ENCODE data around the gene BCAR1. TPM values are rescaled to one million over a fixed set of nuclear protein-coding genes. Genes with fewer than 3 reads are reported as not detected.
"Not testable (repeated sequence)": the region's sequence is repeated elsewhere in the genome, so short reads cannot be mapped to it uniquely, and the experiment has no call there.

Gene BCAR1, protein sequence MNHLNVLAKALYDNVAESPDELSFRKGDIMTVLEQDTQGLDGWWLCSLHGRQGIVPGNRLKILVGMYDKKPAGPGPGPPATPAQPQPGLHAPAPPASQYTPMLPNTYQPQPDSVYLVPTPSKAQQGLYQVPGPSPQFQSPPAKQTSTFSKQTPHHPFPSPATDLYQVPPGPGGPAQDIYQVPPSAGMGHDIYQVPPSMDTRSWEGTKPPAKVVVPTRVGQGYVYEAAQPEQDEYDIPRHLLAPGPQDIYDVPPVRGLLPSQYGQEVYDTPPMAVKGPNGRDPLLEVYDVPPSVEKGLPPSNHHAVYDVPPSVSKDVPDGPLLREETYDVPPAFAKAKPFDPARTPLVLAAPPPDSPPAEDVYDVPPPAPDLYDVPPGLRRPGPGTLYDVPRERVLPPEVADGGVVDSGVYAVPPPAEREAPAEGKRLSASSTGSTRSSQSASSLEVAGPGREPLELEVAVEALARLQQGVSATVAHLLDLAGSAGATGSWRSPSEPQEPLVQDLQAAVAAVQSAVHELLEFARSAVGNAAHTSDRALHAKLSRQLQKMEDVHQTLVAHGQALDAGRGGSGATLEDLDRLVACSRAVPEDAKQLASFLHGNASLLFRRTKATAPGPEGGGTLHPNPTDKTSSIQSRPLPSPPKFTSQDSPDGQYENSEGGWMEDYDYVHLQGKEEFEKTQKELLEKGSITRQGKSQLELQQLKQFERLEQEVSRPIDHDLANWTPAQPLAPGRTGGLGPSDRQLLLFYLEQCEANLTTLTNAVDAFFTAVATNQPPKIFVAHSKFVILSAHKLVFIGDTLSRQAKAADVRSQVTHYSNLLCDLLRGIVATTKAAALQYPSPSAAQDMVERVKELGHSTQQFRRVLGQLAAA
- total RNA-seq, result 71.7 TPM

DNA sequence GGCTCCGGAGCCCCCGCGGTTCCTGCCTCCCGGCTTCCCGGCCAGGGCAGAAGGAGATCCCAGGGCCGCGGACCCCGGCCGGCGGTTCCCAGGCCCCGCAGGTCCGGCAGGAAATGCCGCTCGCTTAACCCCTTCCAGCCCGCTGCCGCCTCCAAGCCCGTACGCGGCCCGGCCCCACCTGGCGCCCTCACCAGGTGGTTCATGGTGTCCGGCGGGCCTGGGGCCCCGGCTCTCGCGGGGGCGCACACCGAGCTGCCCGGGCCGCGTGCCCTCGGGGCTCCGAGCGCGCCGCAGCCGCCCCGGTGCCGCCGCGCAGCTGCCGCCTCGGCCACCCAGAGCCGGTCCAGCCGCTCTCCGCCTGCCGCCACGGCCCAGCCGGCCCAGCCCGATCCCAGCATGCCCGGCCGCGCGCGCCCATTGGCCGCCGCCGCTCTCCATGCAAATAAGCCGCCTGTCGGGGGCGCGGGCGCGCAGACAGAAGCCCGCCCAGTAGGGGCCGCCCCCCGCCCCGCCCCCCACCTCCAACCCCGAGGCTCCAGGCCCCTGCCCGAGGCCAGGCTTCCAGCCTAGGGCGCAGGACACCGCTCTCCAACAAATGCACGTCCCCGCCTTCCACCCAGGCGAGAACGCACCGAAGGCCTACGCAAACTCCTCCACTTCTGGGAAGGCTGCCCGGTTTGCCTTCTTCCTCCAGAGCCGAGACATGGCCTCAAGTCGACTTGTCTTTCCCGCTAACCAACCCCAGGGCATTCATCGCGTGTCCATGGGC is at the start of gene BCAR1:
Gene BCAR1 (minus strand): TSS at position 345 of the 769 bp plus-strand sequence. CDS start 142 bp downstream, at position 203.
- ATAC-seq, result peak; percentile 82
- intact Hi-C loops (cut with DNase I), result no loop called here
- DNase-seq (ENCODE audit: low spot score), result peak; percentile 91

DNA sequence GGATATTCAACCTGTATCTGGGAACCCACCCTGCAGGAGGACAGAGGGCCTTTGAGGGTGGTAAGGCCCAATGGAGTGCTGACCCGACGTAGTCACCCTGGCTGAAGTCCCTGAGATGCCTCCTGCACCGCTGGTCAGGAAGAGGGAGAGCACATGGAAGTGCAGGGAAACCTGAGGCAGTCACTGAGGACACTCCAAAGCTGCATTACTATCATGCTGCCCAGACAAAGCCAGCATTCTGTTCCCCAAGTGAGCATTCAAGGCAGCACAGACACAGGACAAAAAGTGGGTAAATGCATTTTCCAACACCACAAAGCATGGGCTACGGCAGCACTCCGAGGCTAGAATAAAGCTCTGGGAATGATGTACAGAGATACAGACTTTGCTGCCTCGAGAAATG is 46.8 kb upstream of the BCAR1 start:
- ATAC-seq, result no peak
- intact Hi-C loops (cut with DNase I), result no loop called here
- peak; percentile 34 for DNase-seq (ENCODE audit: low spot score)

DNA sequence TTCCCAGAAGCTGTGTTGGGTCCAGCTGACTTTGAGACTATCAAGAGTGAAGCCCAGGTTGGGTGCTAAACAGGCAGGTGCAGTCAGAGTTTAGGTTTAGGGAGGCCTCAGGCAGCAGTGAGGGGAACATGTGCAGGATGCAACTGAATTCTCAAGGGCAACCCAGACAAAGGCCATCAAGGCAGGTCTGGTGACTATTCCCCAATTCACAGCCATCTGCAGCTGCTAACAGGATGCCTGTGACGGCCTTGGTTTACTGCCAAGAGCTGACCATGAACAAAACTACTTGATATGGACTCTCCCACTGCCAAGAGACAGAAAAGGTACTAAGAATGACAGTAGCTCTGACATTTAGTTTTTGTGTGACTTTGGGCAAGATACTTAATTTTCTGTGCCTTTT is 45.2 kb upstream of the BCAR1 start:
- intact Hi-C loops (cut with DNase I), result no loop called here
- DNase-seq (ENCODE audit: low spot score) (no peak), ATAC-seq (peak; percentile 52)

DNA sequence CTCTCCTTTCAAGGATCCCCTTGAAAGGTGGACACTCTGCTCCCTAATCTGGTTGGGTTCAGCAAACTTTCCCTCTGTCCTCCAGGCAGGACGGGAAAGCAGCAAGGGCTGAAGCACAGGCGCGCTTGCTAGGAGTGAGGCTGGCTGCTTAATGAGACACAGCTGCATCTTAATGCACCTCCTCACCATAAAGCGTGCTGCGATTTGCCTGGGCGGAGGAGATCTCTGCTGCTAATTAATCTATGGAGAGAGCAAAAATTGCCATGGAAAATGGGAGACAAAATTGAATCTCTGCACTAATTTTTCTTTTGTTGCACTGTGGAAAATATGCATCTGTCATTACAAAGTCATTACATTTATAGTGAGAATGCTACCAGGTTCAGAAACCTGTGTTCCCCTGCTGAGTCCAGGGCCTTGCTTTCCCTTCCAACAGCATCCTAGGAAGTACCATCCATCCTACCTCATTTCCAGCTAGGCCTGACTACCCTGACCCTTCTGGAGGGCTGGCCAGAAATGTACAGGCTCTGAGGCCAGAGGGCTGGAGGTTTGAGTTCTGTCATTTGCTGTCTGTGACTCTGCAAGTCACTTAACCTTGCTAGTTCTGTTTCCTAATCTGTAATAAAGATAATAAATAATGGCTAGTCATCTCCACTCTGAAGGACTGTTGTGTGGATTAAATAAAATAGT is 43.5 kb upstream of the BCAR1 start:
- ATAC-seq (no peak), DNase-seq (ENCODE audit: low spot score) (no peak)
- intact Hi-C loops (cut with DNase I), result no loop called here

DNA sequence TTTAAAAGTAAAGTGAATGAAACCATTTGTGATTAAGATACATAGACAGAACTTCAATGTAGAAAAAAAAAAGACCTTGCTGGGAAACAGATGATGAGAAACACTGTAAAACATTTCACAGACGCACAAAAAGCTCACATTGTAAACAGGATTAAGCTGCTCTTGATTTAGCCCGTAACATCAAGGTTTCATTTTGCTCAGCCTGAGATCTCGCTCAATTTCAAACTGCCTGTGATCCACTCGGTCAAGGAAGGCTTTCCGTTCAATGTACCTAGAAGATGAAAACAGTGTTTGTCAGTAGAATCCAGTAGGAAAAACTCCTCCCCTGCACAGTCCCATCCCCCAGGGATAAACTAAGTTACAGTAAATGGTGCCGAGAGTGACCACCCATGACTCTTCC is 42.3 kb upstream of the BCAR1 start:
- DNase-seq (ENCODE audit: low spot score), result no peak
- intact Hi-C loops (cut with DNase I), result no loop called here
- no peak for ATAC-seq

DNA sequence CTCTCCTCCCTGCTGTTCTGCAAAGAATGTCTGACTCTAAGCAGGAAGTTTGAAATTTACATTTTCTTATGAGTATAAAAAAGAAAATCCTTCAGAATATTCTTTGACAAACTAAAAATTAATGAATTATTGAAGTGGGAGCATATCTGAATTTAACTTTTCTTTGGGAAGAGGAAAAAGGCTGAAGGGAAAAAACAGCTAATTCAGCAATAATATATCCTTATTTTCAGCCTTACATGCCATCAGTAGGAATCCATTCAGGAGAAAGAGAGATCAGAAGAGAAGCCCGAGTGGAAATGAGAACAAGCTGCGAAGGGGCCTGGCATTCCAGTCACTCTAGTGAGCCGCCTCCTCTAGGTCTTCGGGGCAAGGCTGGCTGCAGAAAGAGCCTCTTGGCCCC is 41.7 kb upstream of the BCAR1 start:
- intact Hi-C loops (cut with DNase I), result no loop called here
- DNase-seq (ENCODE audit: low spot score) (no peak), ATAC-seq (no peak)

DNA sequence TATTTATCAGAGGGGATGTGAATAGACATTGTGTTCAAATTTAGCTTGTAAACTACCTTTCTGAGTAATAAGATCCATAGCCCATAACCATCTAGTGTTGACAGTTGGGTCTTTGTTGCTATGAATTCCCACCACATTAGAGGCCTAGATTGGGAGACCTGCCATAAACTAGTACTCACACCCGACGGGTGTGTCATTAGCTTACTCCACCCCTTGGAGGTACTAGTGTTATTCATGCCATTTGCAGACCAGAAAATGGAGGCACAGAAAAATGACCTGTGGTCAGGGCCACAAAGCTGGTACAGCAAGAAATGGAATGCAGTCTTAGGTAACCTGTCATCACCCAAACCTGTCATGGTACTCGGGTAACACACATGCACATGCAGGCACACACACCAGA is 41.3 kb upstream of the BCAR1 start:
- ATAC-seq (no peak), DNase-seq (ENCODE audit: low spot score) (no peak)
- intact Hi-C loops (cut with DNase I), result no loop called here

DNA sequence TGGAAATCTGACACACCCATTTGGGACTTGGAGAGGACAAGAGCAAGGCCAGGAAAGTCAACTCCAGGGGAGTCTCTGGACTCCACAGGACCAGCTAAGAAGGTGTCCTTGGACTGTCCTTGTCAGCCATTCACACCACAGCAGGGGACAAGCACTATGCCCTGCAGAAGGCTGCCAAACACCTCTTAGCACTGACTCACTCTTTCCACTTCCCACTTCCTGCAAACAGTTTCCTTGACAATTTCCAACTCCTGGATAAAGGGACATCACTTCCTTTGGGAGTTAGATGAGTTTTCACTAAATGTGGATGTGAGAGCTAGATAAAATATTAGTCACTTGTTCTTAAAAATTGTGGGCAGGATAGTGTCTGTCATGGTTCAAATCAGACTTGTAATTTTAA is 37.8 kb upstream of the BCAR1 start:
- ATAC-seq, result no peak

DNA sequence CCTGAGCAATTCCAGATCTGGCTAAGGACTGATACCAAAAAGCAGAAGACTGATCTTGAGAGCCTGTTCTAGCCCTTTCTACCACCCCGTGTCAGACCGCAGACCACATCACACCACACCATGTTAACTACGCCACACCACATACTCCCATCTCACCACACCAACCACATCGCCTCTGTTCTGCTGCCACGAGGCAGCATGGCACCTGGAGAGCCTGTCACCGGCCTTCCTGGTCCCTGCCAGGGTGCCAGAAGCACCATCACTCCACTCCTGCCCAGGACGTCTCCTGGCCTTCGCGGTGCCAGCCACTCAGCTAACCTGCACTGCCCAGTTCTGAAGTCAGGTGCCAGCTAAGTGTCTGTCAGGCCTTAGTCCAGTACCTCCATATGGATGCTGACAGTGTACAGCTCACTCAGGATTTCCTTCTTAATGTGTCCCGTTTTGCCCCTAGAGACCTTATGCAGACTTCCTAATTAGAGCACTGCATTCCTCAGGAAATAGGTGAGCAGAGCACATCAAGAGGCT is 37.2 kb upstream of the BCAR1 start:
- intact Hi-C loops (cut with DNase I), result no loop called here
- DNase-seq (ENCODE audit: low spot score) (no peak), ATAC-seq (peak; percentile 34)

More for the DNA sequence above, 37.8 kb upstream of the BCAR1 start:
- no peak for DNase-seq (ENCODE audit: low spot score)
- intact Hi-C loops (cut with DNase I), result no loop called here

DNA sequence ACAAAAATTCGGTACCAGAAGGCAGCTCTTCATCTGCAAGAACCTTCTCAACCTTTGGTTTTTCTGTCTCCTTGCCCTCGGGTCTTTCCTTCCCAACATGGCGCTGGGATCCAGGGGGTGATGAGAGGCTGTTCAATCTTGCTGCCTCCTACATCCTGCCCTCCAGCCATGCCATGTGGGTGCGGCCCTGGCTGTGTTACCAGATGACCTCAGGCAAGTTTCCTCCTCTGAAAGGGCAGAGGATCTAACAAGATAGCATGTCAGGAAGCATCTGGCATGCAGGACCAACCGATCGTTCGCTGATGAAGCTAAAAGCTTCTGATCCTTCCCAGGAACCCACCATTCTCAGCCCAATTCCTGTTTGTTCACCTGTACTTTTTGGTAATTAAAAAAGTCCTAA is 36.8 kb upstream of the BCAR1 start:
- DNase-seq (ENCODE audit: low spot score) (no peak), ATAC-seq (no peak)
- intact Hi-C loops (cut with DNase I), result no loop called here

DNA sequence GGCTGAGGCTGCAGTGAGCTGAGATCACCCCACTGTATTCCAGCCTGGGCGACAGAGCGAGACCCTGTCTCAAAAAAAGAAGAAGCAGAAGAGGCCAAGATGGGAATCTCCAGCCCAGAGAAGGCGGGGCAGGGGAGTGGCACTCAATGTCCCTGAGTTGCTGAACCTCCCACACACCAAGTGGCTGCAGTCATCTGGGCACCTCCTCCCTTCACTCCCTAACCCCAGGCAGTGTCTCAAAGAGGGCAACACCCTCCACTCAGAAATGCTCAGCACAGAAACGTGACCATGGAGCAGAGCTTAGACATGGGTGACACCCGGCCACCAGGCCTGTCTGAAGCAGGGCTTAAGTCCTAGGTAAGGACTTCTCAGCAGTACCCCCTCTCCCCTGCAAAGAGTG is 36.3 kb upstream of the BCAR1 start:
- peak; percentile 24 for ATAC-seq
- intact Hi-C loops (cut with DNase I), result no loop called here

DNA sequence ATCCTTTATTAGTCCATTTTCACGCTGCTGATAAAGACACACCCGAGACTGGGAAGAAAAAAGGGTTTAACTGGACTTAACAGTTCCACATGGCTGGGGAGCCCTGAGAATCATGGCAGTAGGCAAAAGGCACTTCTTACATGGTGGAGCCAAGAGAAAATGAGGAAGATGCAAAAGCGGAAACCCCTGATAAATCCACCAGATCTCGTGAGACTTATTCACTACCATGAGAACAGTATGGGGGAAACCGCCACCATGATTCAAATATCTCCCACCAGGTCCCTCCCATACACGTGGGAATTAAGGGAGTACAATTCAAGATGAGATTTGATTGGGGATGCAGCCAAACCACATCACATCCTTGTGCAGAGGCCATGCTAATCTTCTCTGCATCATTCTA is 35.0 kb upstream of the BCAR1 start:
- ATAC-seq, result no peak
- DNase-seq (ENCODE audit: low spot score), result no peak
- intact Hi-C loops (cut with DNase I), result no loop called here

More for the DNA sequence above, 36.3 kb upstream of the BCAR1 start:
- DNase-seq (ENCODE audit: low spot score), result no peak

DNA sequence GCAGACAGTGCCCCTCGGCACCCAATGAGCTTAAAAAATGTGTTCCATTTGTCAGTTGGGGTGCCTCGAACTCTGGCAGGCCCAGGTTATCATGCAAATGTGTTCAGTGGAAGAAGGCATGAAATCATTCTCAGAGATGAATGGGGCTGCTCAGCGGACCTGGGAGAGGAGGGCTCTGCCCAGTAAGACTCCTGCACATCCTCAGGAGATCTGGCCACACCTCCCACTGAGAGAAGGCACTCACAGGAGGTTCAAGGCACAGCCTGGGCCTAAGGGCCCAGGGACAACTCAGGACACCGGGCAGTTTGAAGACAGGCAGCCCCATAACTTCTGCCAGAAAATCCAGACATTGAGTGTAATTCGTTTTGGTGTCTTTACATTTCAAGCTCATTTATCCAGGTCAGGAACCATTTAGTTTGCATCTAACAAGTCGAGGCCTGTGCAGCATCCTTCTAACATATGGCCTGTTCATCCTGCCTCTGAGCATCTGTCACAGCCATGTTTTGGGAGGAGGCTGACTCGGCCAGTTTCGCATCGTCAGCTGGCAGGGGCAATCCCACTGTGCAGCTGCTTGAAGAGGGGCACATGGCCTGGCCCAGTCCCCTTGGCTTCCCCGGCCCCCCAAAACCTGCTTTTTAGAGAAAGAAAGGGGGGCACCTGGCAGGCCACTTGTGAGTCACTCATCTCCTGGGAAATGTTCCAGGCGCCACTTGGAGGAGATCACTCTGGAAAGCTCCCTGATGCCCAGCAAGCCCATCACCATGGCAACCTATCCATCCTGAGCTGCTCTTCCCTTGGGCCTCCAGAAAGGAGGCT is 31.2 kb upstream of the BCAR1 start:
- ATAC-seq (no peak), DNase-seq (ENCODE audit: low spot score) (no peak)
- intact Hi-C loops (cut with DNase I), result no loop called here

DNA sequence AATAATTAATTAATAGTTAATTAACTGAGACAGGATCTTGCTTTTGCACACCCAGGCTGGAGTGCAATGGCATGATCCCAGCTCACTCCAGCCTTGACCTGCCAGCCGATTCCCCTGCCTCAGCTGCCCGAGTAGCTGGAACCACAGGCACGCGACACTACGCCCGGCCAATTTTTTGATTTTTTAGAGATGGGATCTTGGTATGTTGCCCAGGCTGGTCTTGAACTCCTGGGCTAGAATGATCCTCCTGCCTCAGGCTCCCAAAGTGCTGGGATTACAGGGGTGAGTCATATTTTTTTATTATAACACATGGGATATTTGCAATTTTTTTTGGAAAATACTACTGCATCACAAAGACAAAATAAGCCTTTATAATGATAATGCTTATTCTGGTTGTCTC is 30.4 kb upstream of the BCAR1 start:
- intact Hi-C loops (cut with DNase I), result no loop called here
- DNase-seq (ENCODE audit: low spot score) (no peak), ATAC-seq (no peak)

DNA sequence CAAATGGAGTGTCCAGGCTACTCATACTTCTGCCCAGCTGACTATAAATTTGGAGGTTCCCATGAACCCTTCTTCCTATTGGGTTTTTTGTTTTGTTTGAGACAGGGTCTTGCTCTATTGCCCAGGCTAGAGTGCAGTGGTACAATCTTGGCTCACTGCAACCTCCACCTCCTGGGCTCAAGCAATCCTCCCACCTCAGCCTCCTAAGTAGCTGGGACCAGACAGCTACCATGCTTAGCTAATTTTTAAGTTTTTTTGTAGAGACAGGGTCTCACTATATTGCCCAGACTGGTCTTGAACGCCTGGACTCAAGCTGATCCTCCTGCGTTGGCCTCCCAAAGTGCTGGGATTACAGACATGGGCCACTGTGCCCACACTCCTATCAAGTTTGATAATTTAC is 29.6 kb upstream of the BCAR1 start:
- ATAC-seq; intact Hi-C loops (cut with DNase I); DNase-seq (ENCODE audit: low spot score): not testable (repeated sequence)

DNA sequence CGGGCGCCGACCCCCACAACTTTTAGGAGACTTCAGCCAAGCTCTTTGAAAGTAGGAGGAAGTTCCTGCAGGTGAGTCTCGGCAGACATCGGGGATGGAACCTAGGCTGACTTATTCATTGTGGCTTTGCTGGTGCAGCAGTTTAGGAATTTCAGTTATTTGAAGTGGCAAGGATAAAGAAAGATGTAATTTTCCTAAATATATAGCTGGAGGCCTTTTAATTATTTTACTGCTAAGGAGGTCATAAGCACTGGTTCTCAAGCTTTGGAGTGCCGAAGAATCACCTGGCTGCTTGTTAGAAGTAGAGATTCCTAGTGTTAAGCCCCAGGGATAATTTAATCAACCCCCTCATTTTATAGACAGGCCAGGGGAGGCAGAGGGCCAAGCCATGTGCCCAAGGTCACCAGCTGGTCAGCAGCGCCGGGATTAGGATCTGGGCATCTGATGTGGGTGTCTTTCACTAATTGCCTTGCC is 28.9 kb upstream of the BCAR1 start:
- intact Hi-C loops (cut with DNase I), result loop anchor here (1.0 kb wide), 1 partner anchor 23 kb away; no protein-coding TSS in a partner anchor
- DNase-seq (ENCODE audit: low spot score) (no peak), ATAC-seq (no peak)

DNA sequence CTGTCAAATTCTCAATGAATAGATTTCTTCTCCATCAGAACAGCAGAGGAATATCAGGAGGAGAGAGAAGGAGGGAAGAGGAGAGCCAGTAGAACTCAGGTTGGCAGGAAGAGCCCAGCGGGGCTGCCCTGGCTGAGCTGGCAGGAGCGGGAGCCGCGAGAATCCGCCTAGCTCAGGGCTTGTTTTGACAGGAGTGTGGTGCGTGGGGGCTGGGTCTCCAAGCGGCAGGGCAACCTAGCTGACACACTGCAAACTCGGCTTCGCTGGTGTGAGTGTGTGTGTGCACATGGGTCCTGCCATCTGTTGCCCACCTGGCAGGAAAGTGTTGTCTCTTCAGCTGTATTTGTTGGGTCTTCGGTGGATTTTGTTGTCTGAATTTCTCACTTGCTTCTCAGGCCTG is 27.9 kb upstream of the BCAR1 start:
- intact Hi-C loops (cut with DNase I), result no loop called here
- ATAC-seq (no peak), DNase-seq (ENCODE audit: low spot score) (no peak)

Data from sciatic nerve (tissue), 2 donors.